IMR-90 (cell line): Measurements from ENCODE around the gene C9orf50. TPM values are rescaled to one million over a fixed set of nuclear protein-coding genes. Genes with fewer than 3 reads are reported as not detected.

Source experiments
- ATAC-seq: fragments of 200-7000 bp; cut with Tn5 transposase; 2 replicates; pipeline ENCODE4 v1.9.1; 2020; ENCODE audit warnings: low read depth, mild to moderate bottlenecking, moderate library complexity
- BruUV-seq: library from RNA; stranded (reverse); fragments of 400-500 nt; replicated peaks from 2 replicates; lab custom pipeline; 2021; lab: Mats Ljungman, UMichigan
- CTCF ChIA-PET: fragments of 300-600 bp; formaldehyde crosslinking; extraction: SDS; loops from one replicate; lab custom pipeline; 2021; ENCODE audit warnings: antibody characterized with exemption; lab: Yijun Ruan, JAX
- POLR2A ChIA-PET: fragments of 300-600 bp; sonication (Branson Sonifier 250); formaldehyde crosslinking; loops from one replicate; lab custom pipeline; 2022; ENCODE audit warnings: antibody characterized with exemption; ENCODE audit not compliant: unreplicated experiment; lab: Charles Lee
- DNase-seq: peaks from one replicate; pipeline ENCODE4 v3.0.0; 2013
- H2AFZ ChIP-seq: replicated peaks from 2 replicates; pipeline ENCODE3; 2013; ENCODE audit warnings: low read length, mild to moderate bottlenecking; ENCODE audit not compliant: poor library complexity
- H2AK5ac ChIP-seq: 2 replicates; pipeline ENCODE4 v1.6.1; 2013; ENCODE audit warnings: low read depth, low read length, inconsistent platforms
- H2AK9ac ChIP-seq: replicated peaks from 2 replicates; pipeline ENCODE3; 2013; ENCODE audit warnings: mild to moderate bottlenecking, low read depth, low read length, moderate library complexity; ENCODE audit not compliant: poor library complexity
- H2BK120ac ChIP-seq: 2 replicates; pipeline ENCODE4 v1.6.1; 2013; ENCODE audit warnings: low read depth, low read length, inconsistent platforms
- H2BK15ac ChIP-seq: 3 replicates; pipeline ENCODE4 v1.6.1; 2013; ENCODE audit warnings: low read depth, low read length, inconsistent platforms
- H2BK20ac ChIP-seq: 2 replicates; pipeline ENCODE4 v1.6.1; 2013; ENCODE audit warnings: low read depth, mild to moderate bottlenecking, inconsistent platforms, low read length, moderate library complexity
- H2BK5ac ChIP-seq: 2 replicates; pipeline ENCODE4 v1.6.1; 2013; ENCODE audit warnings: mild to moderate bottlenecking, low read depth, low read length, inconsistent platforms; ENCODE audit not compliant: poor library complexity, severe bottlenecking
- H3K14ac ChIP-seq: replicated peaks from 2 replicates; pipeline ENCODE4 v1.6.1; 2013; ENCODE audit warnings: low read depth, low read length, inconsistent platforms
- H3K18ac ChIP-seq: 2 replicates; pipeline ENCODE4 v1.6.1; 2013; ENCODE audit warnings: low read depth, low read length, control low read depth
- H3K23ac ChIP-seq: 2 replicates; pipeline ENCODE4 v1.6.1; 2013; ENCODE audit warnings: low read depth, low read length, inconsistent platforms
- H3K27ac ChIP-seq: 2 replicates; pipeline ENCODE4 v1.5.1; 2013; ENCODE audit warnings: mild to moderate bottlenecking, control low read depth, low read length; ENCODE audit not compliant: insufficient read depth
- H3K27me3 ChIP-seq: 2 replicates; pipeline ENCODE4 v1.6.1; 2013; ENCODE audit warnings: low read length; ENCODE audit not compliant: control insufficient read depth, insufficient read depth
- H3K36me3 ChIP-seq: 2 replicates; pipeline ENCODE4 v1.6.1; 2013; ENCODE audit warnings: low read length, mixed read lengths; ENCODE audit not compliant: control insufficient read depth, insufficient read depth
- H3K4ac ChIP-seq: 2 replicates; pipeline ENCODE4 v1.6.1; 2013; ENCODE audit warnings: low read depth, low read length, inconsistent platforms
- H3K4me1 ChIP-seq: 2 replicates; pipeline ENCODE4 v1.6.1; 2013; ENCODE audit warnings: low read length, mixed read lengths; ENCODE audit not compliant: control insufficient read depth, insufficient read depth
- H3K4me2 ChIP-seq: 2 replicates; pipeline ENCODE4 v1.6.1; 2013; ENCODE audit warnings: low read depth, mild to moderate bottlenecking, control low read depth, low read length, moderate library complexity
- H3K4me3 ChIP-seq: 2 replicates; pipeline ENCODE4 v1.5.1; 2013; ENCODE audit warnings: low read depth, mild to moderate bottlenecking, control low read depth, low read length, moderate library complexity; ENCODE audit not compliant: insufficient read depth
- H3K56ac ChIP-seq: 2 replicates; pipeline ENCODE4 v1.6.1; 2013; ENCODE audit warnings: low read length, inconsistent platforms; ENCODE audit not compliant: insufficient read depth; ENCODE audit errors: extremely low read depth
- H3K79me1 ChIP-seq, 2 experiments: 2 replicates each; pipeline ENCODE4 v1.6.1; 2013; ENCODE audit warnings: low read length in 2 of 2, inconsistent platforms in 1 of 2, low read depth in 1 of 2
- H3K9ac ChIP-seq: 2 replicates; pipeline ENCODE4 v1.6.1; 2013; ENCODE audit warnings: low read depth, low read length, control low read depth
- H3K9me1 ChIP-seq: 2 replicates; pipeline ENCODE4 v1.6.1; 2013; ENCODE audit warnings: low read length, inconsistent platforms; ENCODE audit not compliant: insufficient read depth
- H3K9me3 ChIP-seq: 2 replicates; pipeline ENCODE4 v1.6.1; 2013; ENCODE audit warnings: low read length; ENCODE audit not compliant: control insufficient read depth, insufficient read depth
- H4K20me1 ChIP-seq: 2 replicates; pipeline ENCODE4 v1.6.1; 2013; ENCODE audit warnings: low read length, inconsistent platforms; ENCODE audit not compliant: insufficient read depth
- H4K5ac ChIP-seq: 2 replicates; pipeline ENCODE4 v1.6.1; 2013; ENCODE audit warnings: mild to moderate bottlenecking, low read depth, low read length, control low read depth
- H4K8ac ChIP-seq, 2 experiments: 2 replicates each; pipeline ENCODE4 v1.6.1; 2013; ENCODE audit warnings: low read depth in 2 of 2, low read length in 2 of 2, control low read depth in 1 of 2, inconsistent platforms in 1 of 2
- H4K91ac ChIP-seq: 2 replicates; pipeline ENCODE4 v1.6.1; 2013; ENCODE audit warnings: low read depth, low read length, inconsistent platforms; ENCODE audit not compliant: insufficient read depth
- CEBPB ChIP-seq: IDR thresholded peaks from 2 replicates; pipeline ENCODE4 v1.6.1; 2012; ENCODE audit warnings: low read depth, low read length, improper control_type of control experiment
- CHD1 ChIP-seq: IDR thresholded peaks from 2 replicates; pipeline ENCODE4 v1.6.1; 2012; ENCODE audit warnings: low read depth, low read length, improper control_type of control experiment
- CTCF ChIP-seq: conservative IDR thresholded peaks from 2 replicates; pipeline ENCODE4 v1.5.1; 2012; ENCODE audit warnings: mild to moderate bottlenecking, low read depth, low read length, improper control_type of control experiment
- ELK1 ChIP-seq: fragments of 150-350 bp; IDR thresholded peaks from 2 replicates; pipeline ENCODE4 v1.6.1; 2016; ENCODE audit warnings: low read depth, mild to moderate bottlenecking, low read length, moderate library complexity, borderline replicate concordance
- FOS ChIP-seq: fragments of 150-350 bp; IDR thresholded peaks from 2 replicates; pipeline ENCODE4 v1.6.1; 2016; ENCODE audit warnings: low read depth, low read length
- MAFK ChIP-seq: IDR thresholded peaks from 2 replicates; pipeline ENCODE4 v1.6.1; 2012; ENCODE audit warnings: low read depth, low read length, improper control_type of control experiment
- MAZ ChIP-seq: IDR thresholded peaks from 2 replicates; pipeline ENCODE4 v1.6.1; 2012; ENCODE audit warnings: low read depth, mild to moderate bottlenecking, low read length, improper control_type of control experiment, moderate library complexity, borderline replicate concordance
- MXI1 ChIP-seq: IDR thresholded peaks from 2 replicates; pipeline ENCODE4 v1.6.1; 2012; ENCODE audit warnings: low read depth, mild to moderate bottlenecking, low read length, moderate library complexity, borderline replicate concordance
- NFE2L2 ChIP-seq: fragments of 150-350 bp; IDR thresholded peaks from 2 replicates; pipeline ENCODE4 v1.6.1; 2016; ENCODE audit warnings: low read depth, mild to moderate bottlenecking, low read length
- POLR2A ChIP-seq: IDR thresholded peaks from 2 replicates; pipeline ENCODE4 v1.6.1; 2012; ENCODE audit warnings: mild to moderate bottlenecking, low read depth, low read length
- RAD21 ChIP-seq: IDR thresholded peaks from 2 replicates; pipeline ENCODE4 v1.6.1; 2012; ENCODE audit warnings: low read length, improper control_type of control experiment
- RCOR1 ChIP-seq: IDR thresholded peaks from 2 replicates; pipeline ENCODE4 v1.6.1; 2012; ENCODE audit warnings: mild to moderate bottlenecking, low read length, improper control_type of control experiment; ENCODE audit not compliant: insufficient replicate concordance
- RFX5 ChIP-seq: IDR thresholded peaks from 2 replicates; pipeline ENCODE4 v1.8.0; 2012; ENCODE audit warnings: low read depth, mild to moderate bottlenecking, low read length, moderate library complexity
- SMC3 ChIP-seq: fragments of 150-350 bp; IDR thresholded peaks from 2 replicates; pipeline ENCODE4 v1.6.1; 2016; ENCODE audit warnings: low read depth, mild to moderate bottlenecking, antibody characterized with exemption, low read length, moderate library complexity
- WGBS, 2 experiments: methylation state at CpG; one replicate each; pipeline versions ENCODE4 v1.1.5 to v1.1.7; 2013; ENCODE audit warnings: missing lambda C conversion rate in 2 of 2; ENCODE audit not compliant: insufficient read length in 1 of 2; ENCODE audit errors: extremely low coverage in 2 of 2; 5-methylcytosine and 5-hydroxymethylcytosine counted together
- dilution Hi-C: fragments of 300-500 bp; cut with HindIII; formaldehyde crosslinking; loops from one replicate; pipeline ENCODE4 v1.14.3; 2018; ENCODE audit warnings: low sequenced_read_pairs; ENCODE audit not compliant: unreplicated experiment
- in situ Hi-C: fragments of 300-500 bp; cut with MboI; formaldehyde crosslinking; loops from 3 replicates; pipeline ENCODE4 v1.14.3; 2019; ENCODE audit warnings: low sequenced_read_pairs, inconsistent platforms, mixed read lengths
- intact Hi-C: fragments of 100-400 bp; cut with micrococcal nuclease; formaldehyde crosslinking; loops from 2 replicates; pipeline ENCODE4 v1.10.0; 2022
- polyA plus RNA-seq, 3 experiments: library from polyadenylated mRNA; depleted of rRNA; stranded (reverse); fragments of >200 nt; gene quantifications; 2 replicates each; pipeline ENCODE4 v1.2.3, GENCODE V29; 2012; ENCODE audit warnings: low replicate concordance in 1 of 3
- total RNA-seq: library from RNA; depleted of rRNA; stranded (reverse); fragments of >200 nt; gene quantifications from 2 replicates; pipeline ENCODE4 v1.2.3, GENCODE V29; 2012

C9orf50 gene
- total and polyA plus RNA-seq, 2 of the 4 experiments (the other 2 are of a cell fraction): 0.09 TPM; not detected in 1

GRCh38 chr9:129669141-129669718, 48.3 kb upstream of the C9orf50 start:
- Histone ChIP-seq H2AK5ac (peak overlapping the region; percentile 80; the same call in 1 of the 2 replicates), H3K4ac (peak overlapping the region; percentile 75), H3K9ac (peak overlapping the region; percentile 20; the same call in 1 of the 2 replicates), H4K5ac (peak overlapping the region; percentile 32; the same call in 1 of the 2 replicates), H4K91ac (peak overlapping the region; percentile 77), H3K9me1 (peaks cover 11% of the 10 kb centered on the region), H3K79me1 (peaks cover 10 to 72% of the 10 kb centered on the region in 2 experiments; a peak in 3 of 4 replicates), H3K23ac (no peak overlapping the region), H2AK9ac (peak overlapping the region; percentile 18), H2BK20ac (peak overlapping the region; percentile 64; the same call in 1 of the 2 replicates), H3K56ac (no peak overlapping the region), H2BK5ac (peak overlapping the region; percentile 64), H3K4me2 (peak overlapping the region; percentile 19), H2BK120ac (peak overlapping the region; percentile 84), H3K27me3 (no peaks in the 10 kb centered on the region), H3K18ac (peak overlapping the region; percentile 8; the same call in 1 of the 2 replicates), H2BK15ac (peak overlapping the region; percentile 4; the same call in 1 of the 3 replicates), H3K9me3 (no peaks in the 10 kb centered on the region), H4K8ac (peak overlapping the region in 1 of 2 experiments; percentile 61; a peak in 2 of 4 replicates), H3K36me3 (peaks cover 16% of the 10 kb centered on the region), H3K27ac (peak overlapping the region; percentile 71), H3K4me3 (no peak overlapping the region), H2AFZ (no peak overlapping the region), H4K20me1 (peaks cover 39% of the 10 kb centered on the region), H3K14ac (peak overlapping the region; percentile 34; the same call in 1 of the 2 replicates), H3K4me1 (peaks cover 33% of the 10 kb centered on the region)
- in situ Hi-C loops (no loop called here), dilution Hi-C loops (no loop called here), intact Hi-C loops (loop anchor here (5.0 kb wide), 1 partner anchor 43 kb away; no protein-coding TSS in a partner anchor)
- ATAC-seq (peak; percentile 62), DNase-seq (peak; percentile 91)
- WGBS, 2 experiments: 80% methylated on average over 2 of the region's 17 CpGs; no CpG with 5 or more reads in 1 of the 2 experiments
- ChIA-PET CTCF (no interaction called here), POLR2A (no interaction called here)
- no TSS peak for BruUV-seq
- TF ChIP-seq RCOR1: no peak
- TF ChIP-seq CHD1: no peak
- TF ChIP-seq POLR2A: peak; percentile 48; the same call in 1 of the 2 replicates
- TF ChIP-seq RFX5: no peak
- peak; percentile 82 for TF ChIP-seq MXI1
- TF ChIP-seq CEBPB: 0 out of 2 replicates have a peak, but pooled peaks have one; percentile 22
- TF ChIP-seq ELK1: no peak
- no peak; the same call in 1 of the 2 replicates for TF ChIP-seq MAFK
- peak; percentile 60; the same call in 1 of the 2 replicates for TF ChIP-seq MAZ
- 0 out of 2 replicates have a peak, but pooled peaks have one; percentile 6 for TF ChIP-seq CTCF
- peak; percentile 65 for TF ChIP-seq FOS
- TF ChIP-seq RAD21: peak; percentile 27; the same call in 1 of the 2 replicates
- TF ChIP-seq SMC3: no peak
- TF ChIP-seq NFE2L2: no peak
